Endothelial cell of umbilical vein (primary cell): ENCODE measurements around the gene TBL1Y. TPM values are rescaled to one million over a fixed set of nuclear protein-coding genes. Genes with fewer than 3 reads are reported as not detected.

Source experiments
- Bru-seq: library from RNA; stranded (reverse); fragments of 400-500 nt; gene quantifications from one replicate; lab custom pipeline; 2021; lab: Mats Ljungman, UMichigan
- BruChase-seq, 2 experiments: library from RNA; stranded (reverse); fragments of 400-500 nt; gene quantifications; one replicate each; lab custom pipeline; 2021; lab: Mats Ljungman, UMichigan
- BruUV-seq: library from RNA; stranded (reverse); fragments of 400-500 nt; replicated peaks from 2 replicates; lab custom pipeline; 2021; lab: Mats Ljungman, UMichigan
- CTCF ChIA-PET: fragments of 300-600, 350-600 bp; sonication (Branson Sonifier 250); formaldehyde crosslinking; loops from one replicate; lab custom pipeline; 2021; ENCODE audit warnings: antibody characterized with exemption, inconsistent platforms; lab: Charles Lee
- POLR2A ChIA-PET: fragments of 300-600, 350-600 bp; sonication (Branson Sonifier 250); formaldehyde crosslinking; loops from one replicate; lab custom pipeline; 2021; ENCODE audit warnings: antibody characterized with exemption, inconsistent platforms; lab: Charles Lee
- DNase-seq: peaks from one replicate; pipeline ENCODE4 v3.0.0-alpha.2; 2011; ENCODE audit warnings: low read depth, low spot score
- FAIRE-seq: peaks from 2 replicates; lab custom pipeline; 2011; peaks lifted over from hg19 to GRCh38; lab: Jason Lieb, UNC
- H2AFZ ChIP-seq: 2 replicates; pipeline ENCODE4 v1.6.0; 2012; ENCODE audit warnings: low read depth, low read length, control low read depth, inconsistent platforms
- H3K27ac ChIP-seq: 2 replicates; pipeline ENCODE4 v1.5.1; 2011; ENCODE audit warnings: low read depth, mild to moderate bottlenecking, control low read depth, low read length, moderate library complexity; ENCODE audit not compliant: insufficient read depth
- H3K27me3 ChIP-seq, 2 experiments: 2 replicates each; pipeline versions ENCODE4 v1.6.0 to v1.6.1; 2011; ENCODE audit warnings: low read length in 2 of 2, mixed read lengths in 1 of 2; ENCODE audit not compliant: control insufficient read depth in 2 of 2, insufficient read depth in 2 of 2
- H3K36me3 ChIP-seq, 2 experiments: 2 replicates in 1 of 2; 3 replicates in 1 of 2; pipeline ENCODE4 v1.5.1; 2011; ENCODE audit warnings: low read length in 2 of 2, mild to moderate bottlenecking in 1 of 2, moderate library complexity in 1 of 2; ENCODE audit not compliant: control insufficient read depth in 2 of 2, insufficient read depth in 2 of 2; ENCODE audit errors: extremely low read depth in 1 of 2
- H3K4me1 ChIP-seq: 3 replicates; pipeline ENCODE4 v1.5.1; 2011; ENCODE audit warnings: mild to moderate bottlenecking, low read length; ENCODE audit not compliant: control insufficient read depth, insufficient read depth; ENCODE audit errors: extremely low read depth
- H3K4me2 ChIP-seq: 2 replicates; pipeline ENCODE4 v1.6.1; 2011; ENCODE audit warnings: low read length, control low read depth, mixed read lengths; ENCODE audit not compliant: insufficient read depth
- H3K4me3 ChIP-seq, 3 experiments: fragments of 200-600 bp in 1 of 3; sonication (generic), shearing (Covaris generic) in 1 of 3; replicated peaks in 1 of 3; 2 replicates each; pipeline ENCODE4 v1.5.1; 2011 to 2016; ENCODE audit warnings: control low read depth in 3 of 3, low read length in 3 of 3, mild to moderate bottlenecking in 2 of 3, inconsistent platforms in 1 of 3, low read depth in 1 of 3, moderate library complexity in 1 of 3; ENCODE audit not compliant: insufficient read depth in 1 of 3
- H3K79me2 ChIP-seq: 2 replicates; pipeline ENCODE4 v1.6.0; 2012; ENCODE audit warnings: low read length, inconsistent platforms; ENCODE audit not compliant: control insufficient read depth, insufficient read depth
- H3K9ac ChIP-seq: replicated peaks from 2 replicates; pipeline ENCODE3; 2011; ENCODE audit warnings: low read length, control low read depth; ENCODE audit not compliant: insufficient read depth; ENCODE audit errors: extremely low read depth
- H3K9me1 ChIP-seq: replicated peaks from 3 replicates; pipeline ENCODE4 v1.6.0; 2011; ENCODE audit warnings: mild to moderate bottlenecking, low read length; ENCODE audit not compliant: control insufficient read depth, insufficient read depth; ENCODE audit errors: extremely low read depth
- H3K9me3 ChIP-seq: replicated peaks from 2 replicates; pipeline ENCODE4 v1.5.1; 2012; ENCODE audit warnings: low read length, inconsistent platforms; ENCODE audit not compliant: control insufficient read depth, insufficient read depth
- H4K20me1 ChIP-seq: replicated peaks from 2 replicates; pipeline ENCODE3; 2011; ENCODE audit warnings: mild to moderate bottlenecking, low read length; ENCODE audit not compliant: control insufficient read depth, insufficient read depth; ENCODE audit errors: extremely low read depth
- CTCF ChIP-seq, 2 donors: IDR thresholded peaks; 1 replicate in 1 of 2; 2 replicates in 1 of 2; pipeline ENCODE4 v1.5.1; 2011; ENCODE audit warnings: low read length in 2 of 2, mild to moderate bottlenecking in 2 of 2, moderate library complexity in 2 of 2, control low read depth in 1 of 2, inconsistent platforms in 1 of 2, low read depth in 1 of 2; ENCODE audit not compliant: insufficient read depth in 1 of 2; ENCODE audit errors: extremely low read depth in 1 of 2
- EZH2 ChIP-seq: IDR thresholded peaks from 2 replicates; pipeline ENCODE4 v1.6.1; 2012; ENCODE audit warnings: borderline replicate concordance, low read depth, mild to moderate bottlenecking, moderate library complexity, low read length, inconsistent platforms; ENCODE audit not compliant: severe bottlenecking
- FOS ChIP-seq: IDR thresholded peaks from 2 replicates; pipeline ENCODE4 v1.6.1; 2011; ENCODE audit warnings: mild to moderate bottlenecking, low read length, moderate library complexity, borderline replicate concordance; ENCODE audit not compliant: insufficient read depth
- GATA2 ChIP-seq: IDR thresholded peaks from 2 replicates; pipeline ENCODE4 v1.7.0; 2011; ENCODE audit warnings: low read depth, mild to moderate bottlenecking, moderate library complexity, mixed read lengths, low read length; ENCODE audit not compliant: insufficient read length, insufficient read depth
- JUN ChIP-seq: IDR thresholded peaks from 2 replicates; pipeline ENCODE4 v1.6.1; 2011; ENCODE audit warnings: borderline replicate concordance, low read depth; ENCODE audit not compliant: insufficient read length, insufficient read depth
- MAX ChIP-seq: IDR thresholded peaks from 2 replicates; pipeline ENCODE4 v1.6.1; 2011; ENCODE audit not compliant: insufficient read depth, insufficient read length
- MYC ChIP-seq: IDR thresholded peaks from one replicate; pipeline ENCODE4 v1.6.1; 2011; ENCODE audit warnings: mild to moderate bottlenecking, low read depth, low read length
- POLR2A ChIP-seq: IDR thresholded peaks from 2 replicates; pipeline ENCODE4 v1.6.1; 2012; ENCODE audit warnings: low read depth, mild to moderate bottlenecking, control low read depth, low read length
- POLR2AphosphoS5 ChIP-seq: IDR thresholded peaks from 2 replicates; pipeline ENCODE4 v1.6.1; 2012; ENCODE audit warnings: low read depth, mild to moderate bottlenecking, control low read depth, low read length, moderate library complexity; ENCODE audit not compliant: insufficient read depth
- dilution Hi-C: fragments of 300-500 bp; cut with MboI; formaldehyde crosslinking; loops from one replicate; pipeline ENCODE4 v1.15.0; 2019; ENCODE audit warnings: low sequenced_read_pairs; ENCODE audit not compliant: extremely low pct_ligation_motif_present
- intact Hi-C: fragments of 100-400 bp; cut with micrococcal nuclease; formaldehyde crosslinking; loops from one replicate; pipeline ENCODE4 v1.10.0; 2022
- long read RNA-seq: library from polyadenylated mRNA; stranded (forward); transcript quantifications from one replicate; pipeline ENCODE4 v2.0.0, GENCODE V29; 2021
- polyA minus RNA-seq, 3 experiments: library from RNA; depleted of rRNA, polyadenylated mRNA; stranded (reverse); fragments of >200 nt; gene quantifications; 1 replicate in 1 of 3; 2 replicates in 2 of 3; pipeline ENCODE4 v1.2.3, GENCODE V29; 2011
- polyA plus RNA-seq, 4 experiments: library from polyadenylated mRNA; depleted of rRNA in 3 of 4; stranded (reverse) in 3 of 4; unstranded in 1 of 4; fragments of >200 nt; gene quantifications; 2 replicates each; pipeline versions ENCODE4 v1.2.1 to v1.2.3, GENCODE V29; 2011 to 2012; ENCODE audit warnings: missing spikeins in 1 of 4
- total RNA-seq: library from RNA; stranded (reverse); gene quantifications from 2 replicates; pipeline ENCODE4 v1.2.3, GENCODE V29; 2021

The TBL1Y gene
- total RNA-seq = not detected in 2 replicates
- polyA plus RNA-seq = not detected in 2 replicates
- polyA plus RNA-seq (2011; cell fraction: cytosol; rRNA removed) = not detected in 2 replicates
- polyA plus RNA-seq (2011; cell fraction: nucleus; rRNA removed) = not detected in 2 replicates
- not detected in 2 replicates for polyA plus RNA-seq (2012)
- not detected in 2 replicates for polyA minus RNA-seq
- polyA minus RNA-seq (2011; cell fraction: cytosol; rRNA and poly(A)+ RNA removed) = not detected
- not detected in 2 replicates for polyA minus RNA-seq (2011; cell fraction: nucleus; rRNA and poly(A)+ RNA removed)
- not detected for Bru-seq, nascent RNA
- not detected for BruChase-seq, experiment 1, labeled RNA remaining after a 6-hour chase
- BruChase-seq, experiment 2, labeled RNA remaining after a 2-hour chase = not detected
- long read RNA-seq = 0 reads

GRCh38 chrY:6910372-6911252, at the start of gene TBL1Y:
Gene TBL1Y, plus strand, starts transcription at chrY:6910697. Its CDS starts 114,388 bp downstream, at chrY:7025085.
- BruUV-seq = no TSS peak
- Histone ChIP-seq H3K4me3 (no peak within 1 kb of the TSS), H4K20me1 (no peaks in the 10 kb centered on the region), H3K27me3 (no peaks in the 10 kb centered on the region), H3K4me2 (no peak within 1 kb of the TSS), H3K4me1 (no peaks in the 10 kb centered on the region), H3K36me3 (no peaks in the 10 kb centered on the region), H3K27ac (no peak within 1 kb of the TSS), H2AFZ (no peak within 1 kb of the TSS), H3K79me2 (no peaks in the 10 kb centered on the region), H3K9ac (no peak within 1 kb of the TSS), H3K9me3 (no peaks in the 10 kb centered on the region), H3K9me1 (no peaks in the 10 kb centered on the region)
- POLR2A ChIA-PET = no interaction called here
- no peak for FAIRE-seq
- dilution Hi-C loops = no loop called here
- DNase-seq = no peak
- TF ChIP-seq JUN (no peak), GATA2 (no peak), MYC (no peak), POLR2A (no peak), MAX (no peak), EZH2 (no peak), CTCF (IDR thresholded peaks at IDR 0.05; ENCODE audit: extremely low read depth in 1 of 2, insufficient read depth in 1 of 2, low read depth in 1 of 2, low read length in 2 of 2) (no peak), FOS (no peak), POLR2AphosphoS5 (no peak)
- CTCF ChIA-PET = no interaction called here
- intact Hi-C loops = no loop called here
